IMR-90 (cell line): ENCODE data around the gene MFAP3. TPM values are rescaled to one million over a fixed set of nuclear protein-coding genes. Genes with fewer than 3 reads are reported as not detected.

Experiments used
- ATAC-seq: fragments of 200-7000 bp; cut with Tn5 transposase; 2 replicates; pipeline ENCODE4 v1.9.1; 2020; ENCODE audit warnings: low read depth, mild to moderate bottlenecking, moderate library complexity
- BruUV-seq: library from RNA; stranded (reverse); fragments of 400-500 nt; replicated peaks from 2 replicates; lab custom pipeline; 2021; lab: Mats Ljungman, UMichigan
- CTCF ChIA-PET: fragments of 300-600 bp; formaldehyde crosslinking; extraction: SDS; loops from one replicate; lab custom pipeline; 2021; ENCODE audit warnings: antibody characterized with exemption; lab: Yijun Ruan, JAX
- POLR2A ChIA-PET: fragments of 300-600 bp; sonication (Branson Sonifier 250); formaldehyde crosslinking; loops from one replicate; lab custom pipeline; 2022; ENCODE audit warnings: antibody characterized with exemption; ENCODE audit not compliant: unreplicated experiment; lab: Charles Lee
- DNase-seq: peaks from one replicate; pipeline ENCODE4 v3.0.0; 2013
- H2AFZ ChIP-seq: replicated peaks from 2 replicates; pipeline ENCODE3; 2013; ENCODE audit warnings: low read length, mild to moderate bottlenecking; ENCODE audit not compliant: poor library complexity
- H2AK5ac ChIP-seq: 2 replicates; pipeline ENCODE4 v1.6.1; 2013; ENCODE audit warnings: low read depth, low read length, inconsistent platforms
- H2AK9ac ChIP-seq: replicated peaks from 2 replicates; pipeline ENCODE3; 2013; ENCODE audit warnings: mild to moderate bottlenecking, low read depth, low read length, moderate library complexity; ENCODE audit not compliant: poor library complexity
- H2BK120ac ChIP-seq: 2 replicates; pipeline ENCODE4 v1.6.1; 2013; ENCODE audit warnings: low read depth, low read length, inconsistent platforms
- H2BK15ac ChIP-seq: 3 replicates; pipeline ENCODE4 v1.6.1; 2013; ENCODE audit warnings: low read depth, low read length, inconsistent platforms
- H2BK20ac ChIP-seq: 2 replicates; pipeline ENCODE4 v1.6.1; 2013; ENCODE audit warnings: low read depth, mild to moderate bottlenecking, inconsistent platforms, low read length, moderate library complexity
- H2BK5ac ChIP-seq: 2 replicates; pipeline ENCODE4 v1.6.1; 2013; ENCODE audit warnings: mild to moderate bottlenecking, low read depth, low read length, inconsistent platforms; ENCODE audit not compliant: poor library complexity, severe bottlenecking
- H3K14ac ChIP-seq: replicated peaks from 2 replicates; pipeline ENCODE4 v1.6.1; 2013; ENCODE audit warnings: low read depth, low read length, inconsistent platforms
- H3K18ac ChIP-seq: 2 replicates; pipeline ENCODE4 v1.6.1; 2013; ENCODE audit warnings: low read depth, low read length, control low read depth
- H3K23ac ChIP-seq: 2 replicates; pipeline ENCODE4 v1.6.1; 2013; ENCODE audit warnings: low read depth, low read length, inconsistent platforms
- H3K27ac ChIP-seq: 2 replicates; pipeline ENCODE4 v1.5.1; 2013; ENCODE audit warnings: mild to moderate bottlenecking, control low read depth, low read length; ENCODE audit not compliant: insufficient read depth
- H3K27me3 ChIP-seq: 2 replicates; pipeline ENCODE4 v1.6.1; 2013; ENCODE audit warnings: low read length; ENCODE audit not compliant: control insufficient read depth, insufficient read depth
- H3K36me3 ChIP-seq: 2 replicates; pipeline ENCODE4 v1.6.1; 2013; ENCODE audit warnings: low read length, mixed read lengths; ENCODE audit not compliant: control insufficient read depth, insufficient read depth
- H3K4ac ChIP-seq: 2 replicates; pipeline ENCODE4 v1.6.1; 2013; ENCODE audit warnings: low read depth, low read length, inconsistent platforms
- H3K4me1 ChIP-seq: 2 replicates; pipeline ENCODE4 v1.6.1; 2013; ENCODE audit warnings: low read length, mixed read lengths; ENCODE audit not compliant: control insufficient read depth, insufficient read depth
- H3K4me2 ChIP-seq: 2 replicates; pipeline ENCODE4 v1.6.1; 2013; ENCODE audit warnings: low read depth, mild to moderate bottlenecking, control low read depth, low read length, moderate library complexity
- H3K4me3 ChIP-seq: 2 replicates; pipeline ENCODE4 v1.5.1; 2013; ENCODE audit warnings: low read depth, mild to moderate bottlenecking, control low read depth, low read length, moderate library complexity; ENCODE audit not compliant: insufficient read depth
- H3K56ac ChIP-seq: 2 replicates; pipeline ENCODE4 v1.6.1; 2013; ENCODE audit warnings: low read length, inconsistent platforms; ENCODE audit not compliant: insufficient read depth; ENCODE audit errors: extremely low read depth
- H3K79me1 ChIP-seq, 2 experiments: 2 replicates each; pipeline ENCODE4 v1.6.1; 2013; ENCODE audit warnings: low read length in 2 of 2, inconsistent platforms in 1 of 2, low read depth in 1 of 2
- H3K9ac ChIP-seq: 2 replicates; pipeline ENCODE4 v1.6.1; 2013; ENCODE audit warnings: low read depth, low read length, control low read depth
- H3K9me1 ChIP-seq: 2 replicates; pipeline ENCODE4 v1.6.1; 2013; ENCODE audit warnings: low read length, inconsistent platforms; ENCODE audit not compliant: insufficient read depth
- H3K9me3 ChIP-seq: 2 replicates; pipeline ENCODE4 v1.6.1; 2013; ENCODE audit warnings: low read length; ENCODE audit not compliant: control insufficient read depth, insufficient read depth
- H4K20me1 ChIP-seq: 2 replicates; pipeline ENCODE4 v1.6.1; 2013; ENCODE audit warnings: low read length, inconsistent platforms; ENCODE audit not compliant: insufficient read depth
- H4K5ac ChIP-seq: 2 replicates; pipeline ENCODE4 v1.6.1; 2013; ENCODE audit warnings: mild to moderate bottlenecking, low read depth, low read length, control low read depth
- H4K8ac ChIP-seq, 2 experiments: 2 replicates each; pipeline ENCODE4 v1.6.1; 2013; ENCODE audit warnings: low read depth in 2 of 2, low read length in 2 of 2, control low read depth in 1 of 2, inconsistent platforms in 1 of 2
- H4K91ac ChIP-seq: 2 replicates; pipeline ENCODE4 v1.6.1; 2013; ENCODE audit warnings: low read depth, low read length, inconsistent platforms; ENCODE audit not compliant: insufficient read depth
- BHLHE40 ChIP-seq: fragments of 150-350 bp; IDR thresholded peaks from 2 replicates; pipeline ENCODE4 v1.6.1; 2016; ENCODE audit warnings: mild to moderate bottlenecking, low read depth, low read length
- CEBPB ChIP-seq: IDR thresholded peaks from 2 replicates; pipeline ENCODE4 v1.6.1; 2012; ENCODE audit warnings: low read depth, low read length, improper control_type of control experiment
- ELK1 ChIP-seq: fragments of 150-350 bp; IDR thresholded peaks from 2 replicates; pipeline ENCODE4 v1.6.1; 2016; ENCODE audit warnings: low read depth, mild to moderate bottlenecking, low read length, moderate library complexity, borderline replicate concordance
- FOS ChIP-seq: fragments of 150-350 bp; IDR thresholded peaks from 2 replicates; pipeline ENCODE4 v1.6.1; 2016; ENCODE audit warnings: low read depth, low read length
- MAFK ChIP-seq: IDR thresholded peaks from 2 replicates; pipeline ENCODE4 v1.6.1; 2012; ENCODE audit warnings: low read depth, low read length, improper control_type of control experiment
- MAZ ChIP-seq: IDR thresholded peaks from 2 replicates; pipeline ENCODE4 v1.6.1; 2012; ENCODE audit warnings: low read depth, mild to moderate bottlenecking, low read length, improper control_type of control experiment, moderate library complexity, borderline replicate concordance
- MXI1 ChIP-seq: IDR thresholded peaks from 2 replicates; pipeline ENCODE4 v1.6.1; 2012; ENCODE audit warnings: low read depth, mild to moderate bottlenecking, low read length, moderate library complexity, borderline replicate concordance
- NFE2L2 ChIP-seq: fragments of 150-350 bp; IDR thresholded peaks from 2 replicates; pipeline ENCODE4 v1.6.1; 2016; ENCODE audit warnings: low read depth, mild to moderate bottlenecking, low read length
- POLR2A ChIP-seq: IDR thresholded peaks from 2 replicates; pipeline ENCODE4 v1.6.1; 2012; ENCODE audit warnings: mild to moderate bottlenecking, low read depth, low read length
- RAD21 ChIP-seq: IDR thresholded peaks from 2 replicates; pipeline ENCODE4 v1.6.1; 2012; ENCODE audit warnings: low read length, improper control_type of control experiment
- RFX5 ChIP-seq: IDR thresholded peaks from 2 replicates; pipeline ENCODE4 v1.8.0; 2012; ENCODE audit warnings: low read depth, mild to moderate bottlenecking, low read length, moderate library complexity
- SMC3 ChIP-seq: fragments of 150-350 bp; IDR thresholded peaks from 2 replicates; pipeline ENCODE4 v1.6.1; 2016; ENCODE audit warnings: low read depth, mild to moderate bottlenecking, antibody characterized with exemption, low read length, moderate library complexity
- WGBS, 2 experiments: methylation state at CpG; one replicate each; pipeline versions ENCODE4 v1.1.5 to v1.1.7; 2013; ENCODE audit warnings: missing lambda C conversion rate in 2 of 2; ENCODE audit not compliant: insufficient read length in 1 of 2; ENCODE audit errors: extremely low coverage in 2 of 2; 5-methylcytosine and 5-hydroxymethylcytosine counted together
- dilution Hi-C: fragments of 300-500 bp; cut with HindIII; formaldehyde crosslinking; loops from one replicate; pipeline ENCODE4 v1.14.3; 2018; ENCODE audit warnings: low sequenced_read_pairs; ENCODE audit not compliant: unreplicated experiment
- in situ Hi-C: fragments of 300-500 bp; cut with MboI; formaldehyde crosslinking; loops from 3 replicates; pipeline ENCODE4 v1.14.3; 2019; ENCODE audit warnings: low sequenced_read_pairs, inconsistent platforms, mixed read lengths
- intact Hi-C: fragments of 100-400 bp; cut with micrococcal nuclease; formaldehyde crosslinking; loops from 2 replicates; pipeline ENCODE4 v1.10.0; 2022
- polyA plus RNA-seq, 3 experiments: library from polyadenylated mRNA; depleted of rRNA; stranded (reverse); fragments of >200 nt; gene quantifications; 2 replicates each; pipeline ENCODE4 v1.2.3, GENCODE V29; 2012; ENCODE audit warnings: low replicate concordance in 1 of 3
- total RNA-seq: library from RNA; depleted of rRNA; stranded (reverse); fragments of >200 nt; gene quantifications from 2 replicates; pipeline ENCODE4 v1.2.3, GENCODE V29; 2012

Gene MFAP3
- total and polyA plus RNA-seq, 2 of the 4 experiments (the other 2 are of a cell fraction): 15.2 to 67.0 TPM

GRCh38 chr5:154058055-154059038, 19.6 kb downstream of the MFAP3 start:
- Histone ChIP-seq H3K23ac (no peak overlapping the region), H3K56ac (no peak overlapping the region), H3K9me1 (no peaks in the 10 kb centered on the region; the same call in 1 of the 2 replicates), H3K79me1 (peaks cover 6 to 8% of the 10 kb centered on the region in 2 experiments; a peak in 2 of 4 replicates), H4K20me1 (0 out of 2 replicates have a peak, but pooled peaks cover 7% of the 10 kb centered on the region), H2BK20ac (no peak overlapping the region), H3K27ac (no peak overlapping the region), H3K36me3 (peaks cover 5% of the 10 kb centered on the region; the same call in 1 of the 2 replicates), H3K9me3 (no peaks in the 10 kb centered on the region), H2BK15ac (no peak overlapping the region), H2BK5ac (no peak overlapping the region), H2AK5ac (no peak overlapping the region), H3K4ac (no peak overlapping the region), H3K4me1 (peaks cover 2% of the 10 kb centered on the region), H3K4me3 (no peak overlapping the region), H4K8ac (no peak overlapping the region), H3K27me3 (no peaks in the 10 kb centered on the region), H2AFZ (no peak overlapping the region), H2BK120ac (no peak overlapping the region), H4K5ac (no peak overlapping the region), H3K18ac (no peak overlapping the region), H3K9ac (no peak overlapping the region), H2AK9ac (no peak overlapping the region), H3K14ac (no peak overlapping the region), H4K91ac (no peak overlapping the region), H3K4me2 (no peak overlapping the region)
- ATAC-seq (peak; percentile 42), DNase-seq (peak; percentile 31)
- BruUV-seq: no TSS peak
- no peak for TF ChIP-seq SMC3
- no peak for TF ChIP-seq MAZ
- TF ChIP-seq BHLHE40: no peak
- no peak for TF ChIP-seq RAD21
- no peak for TF ChIP-seq POLR2A
- TF ChIP-seq MXI1: no peak
- TF ChIP-seq ELK1: no peak
- TF ChIP-seq MAFK: no peak
- TF ChIP-seq NFE2L2: no peak
- TF ChIP-seq CEBPB: no peak
- no peak for TF ChIP-seq FOS
- no peak for TF ChIP-seq RFX5
- in situ Hi-C loops: no loop called here
- dilution Hi-C loops: no loop called here
- intact Hi-C loops: no loop called here
- ChIA-PET POLR2A (no interaction called here), CTCF (interaction anchor here (0.8 to 1.0 kb wide), 2 partner anchors 28 to 347 kb away, joined by 3 read pairs; no protein-coding TSS in a partner anchor)
- WGBS, 2 experiments: 70 to 100% methylated on average over 1 to 3 of the region's 10 CpGs
